SK-N-SH (cell line): Measurements from ENCODE around the gene ZNF592. TPM values are rescaled to one million over a fixed set of nuclear protein-coding genes. Genes with fewer than 3 reads are reported as not detected.

Experiments
- CTCF ChIA-PET: fragments of 300-600, 350-600 bp; formaldehyde crosslinking; extraction: SDS; loops from one replicate; lab custom pipeline; 2021; lab: Yijun Ruan, JAX
- POLR2A ChIA-PET: fragments of 350-600 bp; sonication (Branson Sonifier 250); formaldehyde crosslinking; extraction: SDS; loops from one replicate; lab custom pipeline; 2020; ENCODE audit warnings: antibody characterized with exemption, inconsistent platforms; lab: Yijun Ruan, JAX
- DNase-seq: peaks from one replicate; pipeline ENCODE4 v3.0.0; 2012
- H2AFZ ChIP-seq: fragments of 200-600 bp; sonication (generic); 2 replicates; pipeline ENCODE4 v1.8.1; 2016; ENCODE audit warnings: antibody characterized with exemption, mild to moderate bottlenecking, low read depth
- H3F3A ChIP-seq: fragments of 200-600 bp; sonication (generic); replicated peaks from 2 replicates; pipeline ENCODE3; 2016; ENCODE audit warnings: antibody characterized with exemption, mild to moderate bottlenecking; ENCODE audit not compliant: insufficient read depth
- H3K27ac ChIP-seq, 2 experiments: fragments of 200-500 bp in 1 of 2; fragments of 200-600 bp in 1 of 2; sonication (Bioruptor generic) in 1 of 2; sonication (generic), shearing (Covaris generic) in 1 of 2; 2 replicates each; pipeline versions ENCODE4 v1.5.1 to v1.6.1; 2014 to 2016; ENCODE audit warnings: low read depth in 2 of 2, inconsistent platforms in 1 of 2, low read length in 1 of 2, mild to moderate bottlenecking in 1 of 2, mixed read lengths in 1 of 2
- H3K27me3 ChIP-seq: fragments of 200-600 bp; sonication (generic), shearing (Covaris generic); 2 replicates; pipeline ENCODE4 v1.6.1; 2016; ENCODE audit warnings: mixed run types; ENCODE audit not compliant: insufficient read depth
- H3K36me3 ChIP-seq, 2 experiments: fragments of 200-500 bp in 1 of 2; fragments of 200-600 bp in 1 of 2; sonication (Bioruptor generic) in 1 of 2; sonication (generic) in 1 of 2; replicated peaks in 1 of 2; 2 replicates each; pipeline versions ENCODE3 to v1.5.1; 2014 to 2016; ENCODE audit warnings: low read length in 1 of 2, mild to moderate bottlenecking in 1 of 2; ENCODE audit not compliant: insufficient read depth in 2 of 2, control insufficient read depth in 1 of 2
- H3K4me1 ChIP-seq, 2 experiments: fragments of 200-500 bp in 1 of 2; fragments of 200-600 bp in 1 of 2; sonication (Bioruptor generic) in 1 of 2; sonication (generic), shearing (Covaris generic) in 1 of 2; 2 replicates each; pipeline versions ENCODE4 v1.5.1 to v1.6.1; 2014 to 2016; ENCODE audit warnings: low read depth in 1 of 2, low read length in 1 of 2, mixed run types in 1 of 2; ENCODE audit not compliant: insufficient read depth in 2 of 2, control insufficient read depth in 1 of 2
- H3K4me2 ChIP-seq: fragments of 200-600 bp; sonication (generic), shearing (Covaris generic); 2 replicates; pipeline ENCODE4 v1.6.1; 2017; ENCODE audit warnings: mixed run types
- H3K4me3 ChIP-seq, 2 experiments: fragments of 200-500 bp in 1 of 2; fragments of 200-600 bp in 1 of 2; sonication (Bioruptor generic) in 1 of 2; sonication (generic), shearing (Covaris generic) in 1 of 2; 2 replicates each; pipeline versions ENCODE4 v1.5.1 to v1.8.1; 2014 to 2016; ENCODE audit warnings: low read depth in 2 of 2, inconsistent platforms in 1 of 2, low read length in 1 of 2, mild to moderate bottlenecking in 1 of 2, mixed read lengths in 1 of 2, moderate library complexity in 1 of 2
- H3K79me2 ChIP-seq: fragments of 200-600 bp; sonication (generic); 2 replicates; pipeline ENCODE4 v1.8.1; 2017; ENCODE audit warnings: mild to moderate bottlenecking; ENCODE audit not compliant: insufficient read depth
- H3K9ac ChIP-seq: fragments of 200-600 bp; sonication (generic); 2 replicates; pipeline ENCODE4 v1.6.1; 2017; ENCODE audit warnings: mixed run types
- H3K9me2 ChIP-seq: fragments of 200-600 bp; sonication (generic); 2 replicates; pipeline ENCODE4 v1.6.1; 2017; ENCODE audit warnings: mixed run types
- H3K9me3 ChIP-seq: fragments of 200-600 bp; sonication (generic); 2 replicates; pipeline ENCODE4 v1.6.1; 2017; ENCODE audit warnings: mixed run types, mild to moderate bottlenecking, moderate library complexity
- H4K20me1 ChIP-seq: fragments of 200-600 bp; sonication (generic); 2 replicates; pipeline ENCODE4 v1.6.1; 2017; ENCODE audit warnings: mild to moderate bottlenecking, mixed run types; ENCODE audit not compliant: insufficient read depth
- CHD2 ChIP-seq: fragments of 150-350 bp; IDR thresholded peaks from 2 replicates; pipeline ENCODE4 v1.6.1; 2018; ENCODE audit warnings: low read length; ENCODE audit not compliant: partially characterized antibody
- ELF1 ChIP-seq: IDR thresholded peaks from 2 replicates; pipeline ENCODE4 v1.4.0; 2012
- EP300 ChIP-seq, 2 experiments: IDR thresholded peaks; 2 replicates each; pipeline versions ENCODE4 v1.4.0 to v1.6.1; 2012; ENCODE audit warnings: borderline replicate concordance in 1 of 2, low read depth in 1 of 2, low read length in 1 of 2
- EZH2phosphoT487 ChIP-seq: fragments of 200-600 bp; sonication (generic); IDR thresholded peaks from 2 replicates; pipeline ENCODE4 v1.6.1; 2017; ENCODE audit warnings: low read depth, mixed run types, mild to moderate bottlenecking, antibody characterized with exemption, moderate library complexity, borderline replicate concordance
- FOSL2 ChIP-seq: IDR thresholded peaks from 2 replicates; pipeline ENCODE4 v1.4.0; 2012; ENCODE audit warnings: low read depth, mild to moderate bottlenecking, moderate library complexity, borderline replicate concordance
- FOXM1 ChIP-seq: IDR thresholded peaks from 2 replicates; pipeline ENCODE4 v1.4.0; 2012; ENCODE audit warnings: low read depth, mild to moderate bottlenecking
- GABPA ChIP-seq: IDR thresholded peaks from 2 replicates; pipeline ENCODE4 v1.4.0; 2012; ENCODE audit warnings: low read depth, mild to moderate bottlenecking
- GATA2 ChIP-seq: sonication (generic); formaldehyde crosslinking; IDR thresholded peaks from 2 replicates; pipeline ENCODE4 v1.5.0; 2020; ENCODE audit warnings: mild to moderate bottlenecking, missing genetic modification reagents
- MXI1 ChIP-seq: IDR thresholded peaks from 2 replicates; pipeline ENCODE4 v1.6.1; 2012; ENCODE audit warnings: mild to moderate bottlenecking, low read depth, low read length, improper control_type of control experiment
- NFIC ChIP-seq: IDR thresholded peaks from 2 replicates; pipeline ENCODE4 v1.4.0; 2012; ENCODE audit warnings: borderline replicate concordance
- NRF1 ChIP-seq: IDR thresholded peaks from 2 replicates; pipeline ENCODE4 v1.6.1; 2012; ENCODE audit warnings: low read depth, mild to moderate bottlenecking, low read length
- POLR2AphosphoS5 ChIP-seq: IDR thresholded peaks from 2 replicates; pipeline ENCODE4 v1.6.1; 2012; ENCODE audit warnings: low read depth, low read length
- RAD21 ChIP-seq: IDR thresholded peaks from 2 replicates; pipeline ENCODE4 v1.6.1; 2012; ENCODE audit warnings: mild to moderate bottlenecking, low read length
- RCOR1 ChIP-seq: fragments of 150-350 bp; IDR thresholded peaks from 2 replicates; pipeline ENCODE4 v1.6.1; 2017; ENCODE audit warnings: antibody characterized with exemption, low read length
- RFX5 ChIP-seq: IDR thresholded peaks from 2 replicates; pipeline ENCODE4 v1.6.1; 2012; ENCODE audit warnings: mild to moderate bottlenecking, improper control_type of control experiment, low read length
- YY1 ChIP-seq: IDR thresholded peaks from 2 replicates; pipeline ENCODE4 v1.4.0; 2012; ENCODE audit warnings: low read depth, mild to moderate bottlenecking
- WGBS: methylation state at CpG from one replicate; pipeline ENCODE4 v1.1.6; 2017; ENCODE audit warnings: low lambda C conversion rate; 5-methylcytosine and 5-hydroxymethylcytosine counted together
- polyA plus RNA-seq, 3 experiments: library from polyadenylated mRNA; depleted of rRNA; stranded (reverse); fragments of >200 nt; gene quantifications; 2 replicates each; pipeline ENCODE4 v1.2.3, GENCODE V29; 2012
- TF ChIP-seq, protein P1 (sequence below): IDR thresholded peaks from 2 replicates; pipeline ENCODE4 v1.4.0; 2012; ENCODE audit warnings: low read depth, borderline replicate concordance
- TF ChIP-seq, protein P2 (sequence below): fragments of 150-350 bp; IDR thresholded peaks from 2 replicates; pipeline ENCODE4 v1.6.1; 2016; ENCODE audit warnings: mild to moderate bottlenecking, low read depth, low read length

ZNF592 gene
- polyA plus RNA-seq, 1 of the 3 experiments (the other 2 are of a cell fraction) = 8.0 TPM

DNA sequence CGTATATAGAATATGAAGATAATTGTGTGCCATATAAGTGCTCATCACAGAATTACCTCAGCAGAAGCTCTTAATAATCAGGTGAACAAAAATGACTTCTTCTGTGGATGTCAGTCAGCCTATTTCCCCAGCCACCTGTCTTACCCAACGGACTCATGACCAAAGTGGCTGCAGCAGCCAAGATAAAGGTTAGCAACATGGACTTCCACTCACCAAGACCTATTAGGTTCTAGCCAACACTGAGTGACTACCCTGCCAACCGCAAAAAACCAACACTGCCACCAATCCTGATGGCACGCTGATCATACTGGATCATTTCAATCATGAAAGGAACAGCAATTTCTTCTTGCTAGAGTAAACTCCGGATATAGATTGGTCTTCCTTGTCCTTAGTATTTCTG is 44.6 kb upstream of the ZNF592 start:
- Histone ChIP-seq H4K20me1 (peaks cover 99% of the 10 kb centered on the region), H3K4me1 (no peaks in the 10 kb centered on the region; a peak in 1 of 4 replicates), H3F3A (peaks cover 8% of the 10 kb centered on the region), H2AFZ (no peak overlapping the region), H3K9me2 (no peaks in the 10 kb centered on the region), H3K4me2 (no peak overlapping the region), H3K9me3 (no peaks in the 10 kb centered on the region), H3K9ac (no peak overlapping the region), H3K27me3 (no peaks in the 10 kb centered on the region), H3K4me3 (no peak overlapping the region), H3K36me3 (peaks cover 2 to 17% of the 10 kb centered on the region in 2 experiments), H3K27ac (no peak overlapping the region), H3K79me2 (peaks cover 100% of the 10 kb centered on the region)
- 92% methylated on average over 5 of the region's 5 CpGs for whole genome bisulfite sequencing
- ChIA-PET POLR2A (no interaction called here), CTCF (interaction anchor here (1.3 kb wide), 1 partner anchor 46 kb away, joined by 3 read pairs; the partner anchor contains the start of gene NMB)
- TF ChIP-seq NRF1 (no peak), GATA2 (CRISPR knock-in tag) (no peak), RCOR1 (no peak), GABPA (no peak), RAD21 (no peak), CHD2 (no peak), YY1 (no peak), ELF1 (no peak), EZH2phosphoT487 (no peak), FOSL2 (no peak), MXI1 (no peak), POLR2AphosphoS5 (no peak), RFX5 (no peak), NFIC (no peak), EP300 (IDR thresholded peaks at IDR 0.05; ENCODE audit: borderline replicate concordance in 1 of 2, low read depth in 1 of 2, low read length in 1 of 2) (no peak), FOXM1 (no peak)
- TF ChIP-seq, protein P1, sequence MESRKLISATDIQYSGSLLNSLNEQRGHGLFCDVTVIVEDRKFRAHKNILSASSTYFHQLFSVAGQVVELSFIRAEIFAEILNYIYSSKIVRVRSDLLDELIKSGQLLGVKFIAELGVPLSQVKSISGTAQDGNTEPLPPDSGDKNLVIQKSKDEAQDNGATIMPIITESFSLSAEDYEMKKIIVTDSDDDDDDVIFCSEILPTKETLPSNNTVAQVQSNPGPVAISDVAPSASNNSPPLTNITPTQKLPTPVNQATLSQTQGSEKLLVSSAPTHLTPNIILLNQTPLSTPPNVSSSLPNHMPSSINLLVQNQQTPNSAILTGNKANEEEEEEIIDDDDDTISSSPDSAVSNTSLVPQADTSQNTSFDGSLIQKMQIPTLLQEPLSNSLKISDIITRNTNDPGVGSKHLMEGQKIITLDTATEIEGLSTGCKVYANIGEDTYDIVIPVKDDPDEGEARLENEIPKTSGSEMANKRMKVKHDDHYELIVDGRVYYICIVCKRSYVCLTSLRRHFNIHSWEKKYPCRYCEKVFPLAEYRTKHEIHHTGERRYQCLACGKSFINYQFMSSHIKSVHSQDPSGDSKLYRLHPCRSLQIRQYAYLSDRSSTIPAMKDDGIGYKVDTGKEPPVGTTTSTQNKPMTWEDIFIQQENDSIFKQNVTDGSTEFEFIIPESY = no peak
- TF ChIP-seq, protein P2, sequence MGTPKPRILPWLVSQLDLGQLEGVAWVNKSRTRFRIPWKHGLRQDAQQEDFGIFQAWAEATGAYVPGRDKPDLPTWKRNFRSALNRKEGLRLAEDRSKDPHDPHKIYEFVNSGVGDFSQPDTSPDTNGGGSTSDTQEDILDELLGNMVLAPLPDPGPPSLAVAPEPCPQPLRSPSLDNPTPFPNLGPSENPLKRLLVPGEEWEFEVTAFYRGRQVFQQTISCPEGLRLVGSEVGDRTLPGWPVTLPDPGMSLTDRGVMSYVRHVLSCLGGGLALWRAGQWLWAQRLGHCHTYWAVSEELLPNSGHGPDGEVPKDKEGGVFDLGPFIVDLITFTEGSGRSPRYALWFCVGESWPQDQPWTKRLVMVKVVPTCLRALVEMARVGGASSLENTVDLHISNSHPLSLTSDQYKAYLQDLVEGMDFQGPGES = no peak
- no peak for DNase-seq
